H1 (cell line): ENCODE data around the gene TRIOBP. TPM values are rescaled to one million over a fixed set of nuclear protein-coding genes. Genes with fewer than 3 reads are reported as not detected.

Experiments
- CEBPB ChIP-seq: IDR thresholded peaks from 2 replicates; pipeline ENCODE4 v1.6.1; 2012; ENCODE audit warnings: low read depth, low read length
- KDM5A ChIP-seq: fragments of 200-600 bp; IDR thresholded peaks from 2 replicates; pipeline ENCODE4 v1.7.1; 2012; ENCODE audit warnings: mild to moderate bottlenecking, low read length, inconsistent platforms, mixed read lengths
- RNF2 ChIP-seq: fragments of 200-900, 300-1000 bp; sonication (generic); IDR thresholded peaks from 2 replicates; pipeline ENCODE4 v1.7.1; 2016; ENCODE audit warnings: borderline replicate concordance, low read depth, mild to moderate bottlenecking, antibody characterized with exemption, low read length; ENCODE audit not compliant: poor library complexity, severe bottlenecking; ENCODE audit errors: missing control alignments
- TEAD4 ChIP-seq: IDR thresholded peaks from 2 replicates; pipeline ENCODE4 v1.6.1; 2012; ENCODE audit warnings: low read depth, low read length, inconsistent platforms, mixed read lengths
- polyA plus RNA-seq, 7 experiments: library from polyadenylated mRNA; depleted of rRNA in 3 of 7; stranded (reverse) in 5 of 7; unstranded in 2 of 7; fragments of >200 nt in 5 of 7; fragments of 200-250 nt in 2 of 7; gene quantifications; 1 replicate in 5 of 7; 2 replicates in 1 of 7; 4 replicates in 1 of 7; pipeline versions ENCODE4 v1.2.1 to v1.2.3, GENCODE V29; 2011 to 2013; ENCODE audit warnings: missing spikeins in 2 of 7, mixed read lengths in 2 of 7
- total RNA-seq: library from RNA; stranded (reverse); fragmentation: NEBNext Ultra II Directional; extraction: Animal tissue kit (Norgen Biotek cat#: 25700); gene quantifications from 2 replicates; pipeline ENCODE4 v1.2.1, GENCODE V29; 2021
- TF ChIP-seq, protein P1 (sequence below): fragments of 300-600 bp; sonication (generic); IDR thresholded peaks from 2 replicates; pipeline ENCODE4 v1.7.1; 2012; ENCODE audit warnings: low read length, moderate library complexity, mild to moderate bottlenecking, inconsistent platforms; ENCODE audit not compliant: insufficient replicate concordance

Gene TRIOBP
- total and polyA plus RNA-seq, 2 of the 8 experiments (the other 6 are each of a cell fraction or from before 2014, with no cell fraction given): 18.2 to 27.3 TPM

DNA sequence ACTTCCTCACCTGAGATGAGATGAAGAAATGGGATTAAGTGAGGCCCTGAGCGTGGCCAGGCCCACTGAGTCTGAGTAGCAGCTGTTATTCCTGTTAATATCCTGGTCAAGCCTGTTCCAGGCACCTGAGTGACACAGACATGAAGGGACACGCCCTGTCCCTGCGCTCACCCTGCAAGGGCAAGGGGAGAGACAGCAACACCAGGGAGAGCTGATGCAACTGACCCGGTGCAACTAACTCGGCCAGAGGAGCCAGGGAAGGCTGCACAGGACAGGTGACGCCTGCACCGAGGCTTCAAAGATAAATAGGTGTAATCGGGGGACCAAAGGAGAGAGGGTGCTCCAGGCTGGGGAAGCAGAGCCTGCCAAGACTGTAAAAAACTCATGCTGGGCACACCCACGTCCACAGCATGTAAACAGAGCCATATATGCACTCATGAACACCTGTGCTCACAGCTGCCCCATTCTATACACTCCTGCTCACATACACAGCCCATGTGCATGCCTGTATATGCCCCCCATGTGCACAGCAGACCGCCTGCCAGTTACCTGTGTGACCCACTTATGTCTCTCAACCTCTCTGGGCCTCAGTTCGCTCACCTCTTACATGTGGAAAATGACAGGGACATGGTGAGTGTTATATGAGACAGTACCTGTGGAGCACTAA is 88.1 kb downstream of the TRIOBP start (continued):
- TF ChIP-seq KDM5A (no peak), CEBPB (no peak), RNF2 (no peak), TEAD4 (no peak)
- TF ChIP-seq, protein P1, sequence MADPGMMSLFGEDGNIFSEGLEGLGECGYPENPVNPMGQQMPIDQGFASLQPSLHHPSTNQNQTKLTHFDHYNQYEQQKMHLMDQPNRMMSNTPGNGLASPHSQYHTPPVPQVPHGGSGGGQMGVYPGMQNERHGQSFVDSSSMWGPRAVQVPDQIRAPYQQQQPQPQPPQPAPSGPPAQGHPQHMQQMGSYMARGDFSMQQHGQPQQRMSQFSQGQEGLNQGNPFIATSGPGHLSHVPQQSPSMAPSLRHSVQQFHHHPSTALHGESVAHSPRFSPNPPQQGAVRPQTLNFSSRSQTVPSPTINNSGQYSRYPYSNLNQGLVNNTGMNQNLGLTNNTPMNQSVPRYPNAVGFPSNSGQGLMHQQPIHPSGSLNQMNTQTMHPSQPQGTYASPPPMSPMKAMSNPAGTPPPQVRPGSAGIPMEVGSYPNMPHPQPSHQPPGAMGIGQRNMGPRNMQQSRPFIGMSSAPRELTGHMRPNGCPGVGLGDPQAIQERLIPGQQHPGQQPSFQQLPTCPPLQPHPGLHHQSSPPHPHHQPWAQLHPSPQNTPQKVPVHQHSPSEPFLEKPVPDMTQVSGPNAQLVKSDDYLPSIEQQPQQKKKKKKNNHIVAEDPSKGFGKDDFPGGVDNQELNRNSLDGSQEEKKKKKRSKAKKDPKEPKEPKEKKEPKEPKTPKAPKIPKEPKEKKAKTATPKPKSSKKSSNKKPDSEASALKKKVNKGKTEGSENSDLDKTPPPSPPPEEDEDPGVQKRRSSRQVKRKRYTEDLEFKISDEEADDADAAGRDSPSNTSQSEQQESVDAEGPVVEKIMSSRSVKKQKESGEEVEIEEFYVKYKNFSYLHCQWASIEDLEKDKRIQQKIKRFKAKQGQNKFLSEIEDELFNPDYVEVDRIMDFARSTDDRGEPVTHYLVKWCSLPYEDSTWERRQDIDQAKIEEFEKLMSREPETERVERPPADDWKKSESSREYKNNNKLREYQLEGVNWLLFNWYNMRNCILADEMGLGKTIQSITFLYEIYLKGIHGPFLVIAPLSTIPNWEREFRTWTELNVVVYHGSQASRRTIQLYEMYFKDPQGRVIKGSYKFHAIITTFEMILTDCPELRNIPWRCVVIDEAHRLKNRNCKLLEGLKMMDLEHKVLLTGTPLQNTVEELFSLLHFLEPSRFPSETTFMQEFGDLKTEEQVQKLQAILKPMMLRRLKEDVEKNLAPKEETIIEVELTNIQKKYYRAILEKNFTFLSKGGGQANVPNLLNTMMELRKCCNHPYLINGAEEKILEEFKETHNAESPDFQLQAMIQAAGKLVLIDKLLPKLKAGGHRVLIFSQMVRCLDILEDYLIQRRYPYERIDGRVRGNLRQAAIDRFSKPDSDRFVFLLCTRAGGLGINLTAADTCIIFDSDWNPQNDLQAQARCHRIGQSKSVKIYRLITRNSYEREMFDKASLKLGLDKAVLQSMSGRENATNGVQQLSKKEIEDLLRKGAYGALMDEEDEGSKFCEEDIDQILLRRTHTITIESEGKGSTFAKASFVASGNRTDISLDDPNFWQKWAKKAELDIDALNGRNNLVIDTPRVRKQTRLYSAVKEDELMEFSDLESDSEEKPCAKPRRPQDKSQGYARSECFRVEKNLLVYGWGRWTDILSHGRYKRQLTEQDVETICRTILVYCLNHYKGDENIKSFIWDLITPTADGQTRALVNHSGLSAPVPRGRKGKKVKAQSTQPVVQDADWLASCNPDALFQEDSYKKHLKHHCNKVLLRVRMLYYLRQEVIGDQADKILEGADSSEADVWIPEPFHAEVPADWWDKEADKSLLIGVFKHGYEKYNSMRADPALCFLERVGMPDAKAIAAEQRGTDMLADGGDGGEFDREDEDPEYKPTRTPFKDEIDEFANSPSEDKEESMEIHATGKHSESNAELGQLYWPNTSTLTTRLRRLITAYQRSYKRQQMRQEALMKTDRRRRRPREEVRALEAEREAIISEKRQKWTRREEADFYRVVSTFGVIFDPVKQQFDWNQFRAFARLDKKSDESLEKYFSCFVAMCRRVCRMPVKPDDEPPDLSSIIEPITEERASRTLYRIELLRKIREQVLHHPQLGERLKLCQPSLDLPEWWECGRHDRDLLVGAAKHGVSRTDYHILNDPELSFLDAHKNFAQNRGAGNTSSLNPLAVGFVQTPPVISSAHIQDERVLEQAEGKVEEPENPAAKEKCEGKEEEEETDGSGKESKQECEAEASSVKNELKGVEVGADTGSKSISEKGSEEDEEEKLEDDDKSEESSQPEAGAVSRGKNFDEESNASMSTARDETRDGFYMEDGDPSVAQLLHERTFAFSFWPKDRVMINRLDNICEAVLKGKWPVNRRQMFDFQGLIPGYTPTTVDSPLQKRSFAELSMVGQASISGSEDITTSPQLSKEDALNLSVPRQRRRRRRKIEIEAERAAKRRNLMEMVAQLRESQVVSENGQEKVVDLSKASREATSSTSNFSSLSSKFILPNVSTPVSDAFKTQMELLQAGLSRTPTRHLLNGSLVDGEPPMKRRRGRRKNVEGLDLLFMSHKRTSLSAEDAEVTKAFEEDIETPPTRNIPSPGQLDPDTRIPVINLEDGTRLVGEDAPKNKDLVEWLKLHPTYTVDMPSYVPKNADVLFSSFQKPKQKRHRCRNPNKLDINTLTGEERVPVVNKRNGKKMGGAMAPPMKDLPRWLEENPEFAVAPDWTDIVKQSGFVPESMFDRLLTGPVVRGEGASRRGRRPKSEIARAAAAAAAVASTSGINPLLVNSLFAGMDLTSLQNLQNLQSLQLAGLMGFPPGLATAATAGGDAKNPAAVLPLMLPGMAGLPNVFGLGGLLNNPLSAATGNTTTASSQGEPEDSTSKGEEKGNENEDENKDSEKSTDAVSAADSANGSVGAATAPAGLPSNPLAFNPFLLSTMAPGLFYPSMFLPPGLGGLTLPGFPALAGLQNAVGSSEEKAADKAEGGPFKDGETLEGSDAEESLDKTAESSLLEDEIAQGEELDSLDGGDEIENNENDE: no peak
- TF ChIP-seq, all 59 proteins: peak for 0
